ENCODE results near the gene KLK11. TPM values are rescaled to one million over a fixed set of nuclear protein-coding genes. Genes with fewer than 3 reads are reported as not detected.

The KLK11 gene
- total RNA-seq, 2 donors from 2014 or later = 12.5 to 24.4 TPM

DNA sequence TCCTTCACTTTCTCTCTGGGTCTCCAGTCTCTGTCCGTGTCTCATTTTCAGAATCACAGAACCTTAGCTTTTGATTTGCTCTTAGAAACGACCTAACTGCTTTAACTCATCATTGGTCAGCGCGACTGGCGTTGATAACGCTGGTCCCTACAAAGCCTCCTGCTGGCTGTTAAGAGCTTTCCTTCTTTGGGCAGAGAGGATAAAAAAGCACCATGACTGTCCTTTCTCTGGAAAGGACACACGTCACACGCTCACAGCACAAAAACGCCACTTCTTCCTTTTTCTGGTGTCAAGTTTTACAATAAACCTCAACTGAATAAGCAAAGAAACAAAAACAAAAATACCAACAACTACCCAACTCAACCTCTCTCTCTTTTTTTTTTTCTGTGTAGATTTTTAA is 10.1 kb upstream of the KLK11 start:
- no peaks in the 10 kb centered on the region for H3K4me1 ChIP-seq
- TF ChIP-seq, protein P1, sequence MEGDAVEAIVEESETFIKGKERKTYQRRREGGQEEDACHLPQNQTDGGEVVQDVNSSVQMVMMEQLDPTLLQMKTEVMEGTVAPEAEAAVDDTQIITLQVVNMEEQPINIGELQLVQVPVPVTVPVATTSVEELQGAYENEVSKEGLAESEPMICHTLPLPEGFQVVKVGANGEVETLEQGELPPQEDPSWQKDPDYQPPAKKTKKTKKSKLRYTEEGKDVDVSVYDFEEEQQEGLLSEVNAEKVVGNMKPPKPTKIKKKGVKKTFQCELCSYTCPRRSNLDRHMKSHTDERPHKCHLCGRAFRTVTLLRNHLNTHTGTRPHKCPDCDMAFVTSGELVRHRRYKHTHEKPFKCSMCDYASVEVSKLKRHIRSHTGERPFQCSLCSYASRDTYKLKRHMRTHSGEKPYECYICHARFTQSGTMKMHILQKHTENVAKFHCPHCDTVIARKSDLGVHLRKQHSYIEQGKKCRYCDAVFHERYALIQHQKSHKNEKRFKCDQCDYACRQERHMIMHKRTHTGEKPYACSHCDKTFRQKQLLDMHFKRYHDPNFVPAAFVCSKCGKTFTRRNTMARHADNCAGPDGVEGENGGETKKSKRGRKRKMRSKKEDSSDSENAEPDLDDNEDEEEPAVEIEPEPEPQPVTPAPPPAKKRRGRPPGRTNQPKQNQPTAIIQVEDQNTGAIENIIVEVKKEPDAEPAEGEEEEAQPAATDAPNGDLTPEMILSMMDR (IDR thresholded peaks at IDR 0.05) = no peak
- H3K27me3 ChIP-seq = no peaks in the 10 kb centered on the region
- H3K36me3 ChIP-seq = no peaks in the 10 kb centered on the region
- no peak overlapping the region for H3K27ac ChIP-seq
- DNase-seq (ENCODE audit: low spot score) = no peak
- no peak overlapping the region for H3K4me3 ChIP-seq
- H3K9me3 ChIP-seq = no peaks in the 10 kb centered on the region

DNA sequence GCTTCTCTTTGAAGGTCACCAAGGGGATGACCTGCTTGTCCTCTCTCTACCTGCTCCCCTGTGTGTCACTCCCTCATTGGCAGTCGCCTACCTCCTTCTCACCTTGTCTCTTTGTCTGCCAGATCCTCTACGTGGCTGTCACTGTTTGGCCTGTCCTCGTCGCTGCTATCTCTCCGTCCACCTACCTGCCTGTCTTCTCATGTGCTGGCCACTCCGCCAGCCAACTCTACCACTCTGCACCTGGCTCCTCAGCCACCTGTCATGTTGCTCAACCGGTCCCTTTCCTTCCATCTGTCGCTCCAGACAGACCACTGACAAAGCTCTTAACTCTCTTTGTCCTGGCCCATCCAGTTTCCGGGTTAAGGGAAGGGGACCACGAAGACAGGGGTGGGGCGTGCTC is 8.3 kb upstream of the KLK11 start, which contains the start of gene KLK12:
Gene KLK12, minus strand, starts transcription at position 299 of the 400 bp plus-strand sequence. CDS start 381 bp downstream, outside the sequence.
- H3K9me3 ChIP-seq = no peaks in the 10 kb centered on the region
- DNase-seq (ENCODE audit: low spot score) = no peak
- no peaks in the 10 kb centered on the region for H3K36me3 ChIP-seq
- H3K4me1 ChIP-seq = no peaks in the 10 kb centered on the region
- H3K27ac ChIP-seq = no peak within 1 kb of the TSS
- no peaks in the 10 kb centered on the region for H3K27me3 ChIP-seq
- H3K4me3 ChIP-seq = no peak within 1 kb of the TSS
- TF ChIP-seq, protein P1 (IDR thresholded peaks at IDR 0.05) = no peak

DNA sequence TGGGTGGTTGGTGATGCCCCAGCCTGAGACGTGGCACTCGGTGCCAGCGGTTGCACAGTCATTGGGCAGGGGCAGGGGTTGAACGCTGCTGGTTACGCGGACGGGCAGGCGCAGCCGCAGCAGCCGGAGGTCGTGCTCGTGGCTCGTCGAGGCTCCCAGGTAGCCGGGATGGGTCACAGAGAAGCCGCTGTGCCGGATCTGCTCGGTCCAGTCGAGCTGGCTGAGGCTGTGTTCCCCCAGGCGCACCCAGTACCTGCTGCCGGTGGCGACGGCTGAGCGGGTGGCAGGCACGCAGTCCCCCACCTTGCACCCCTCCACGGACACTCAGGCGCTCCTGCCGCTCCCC is 5.4 kb upstream of the KLK11 start:
- Histone ChIP-seq H3K4me3 (no peak overlapping the region), H3K27me3 (no peaks in the 10 kb centered on the region), H3K36me3 (no peaks in the 10 kb centered on the region), H3K4me1 (no peaks in the 10 kb centered on the region), H3K27ac (no peak overlapping the region), H3K9me3 (no peaks in the 10 kb centered on the region)
- DNase-seq (ENCODE audit: low spot score) = no peak
- TF ChIP-seq, protein P1 (IDR thresholded peaks at IDR 0.05) = no peak

DNA sequence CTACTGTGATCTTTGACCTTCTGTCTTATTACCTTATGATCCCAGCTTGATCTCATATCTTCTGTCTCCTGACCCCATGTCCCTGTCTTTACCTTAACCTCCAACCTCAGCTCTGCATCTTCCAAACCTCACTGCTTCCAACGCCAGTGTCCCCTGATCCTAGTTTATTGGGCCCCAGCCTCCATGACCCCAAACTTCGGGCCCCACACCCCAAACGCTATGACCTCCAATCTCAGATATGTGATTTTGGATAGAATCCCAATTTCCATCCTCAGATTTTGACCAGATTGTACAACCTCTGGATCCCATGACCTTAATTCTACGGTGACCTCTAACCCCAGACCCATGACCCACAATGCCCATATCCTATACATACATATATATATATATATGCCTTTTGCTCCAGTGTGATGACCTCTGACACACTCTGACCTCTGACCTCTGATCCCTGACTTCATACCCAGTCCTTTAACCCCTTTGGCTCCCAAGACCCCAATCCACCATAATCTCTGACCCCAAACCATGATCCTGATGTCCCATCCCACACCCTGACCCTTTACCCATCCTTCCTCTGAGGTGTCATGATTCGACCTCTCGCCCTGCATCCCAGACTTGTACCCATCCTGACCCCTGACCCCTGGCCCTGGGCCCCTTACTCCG is 4.9 kb upstream of the KLK11 start:
- DNase-seq (ENCODE audit: low spot score) = no peak
- Histone ChIP-seq H3K27ac (no peak overlapping the region), H3K36me3 (no peaks in the 10 kb centered on the region), H3K4me3 (no peak overlapping the region), H3K9me3 (no peaks in the 10 kb centered on the region), H3K4me1 (no peaks in the 10 kb centered on the region), H3K27me3 (no peaks in the 10 kb centered on the region)
- TF ChIP-seq, protein P1 (IDR thresholded peaks at IDR 0.05) = no peak

DNA sequence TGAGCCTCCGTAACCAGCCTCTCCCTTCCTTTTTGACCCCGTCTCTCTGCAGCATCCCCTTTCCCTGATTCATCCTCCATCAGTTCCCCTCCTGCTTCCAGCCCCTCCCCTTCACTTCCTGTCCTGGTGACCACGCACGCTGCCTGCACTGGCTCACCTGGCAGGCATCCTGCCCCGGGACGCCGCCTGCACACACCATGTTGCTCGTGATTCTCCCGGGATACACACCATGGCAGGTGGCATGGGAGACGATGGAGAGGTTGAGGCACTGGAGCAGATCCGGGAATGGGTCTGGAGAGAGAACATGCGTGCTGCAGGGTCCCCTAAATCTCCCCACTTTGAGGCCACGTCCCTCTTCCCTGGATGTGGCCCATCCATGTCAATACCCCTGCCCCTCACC is 4.2 kb upstream of the KLK11 start:
- TF ChIP-seq, protein P1 (IDR thresholded peaks at IDR 0.05) = no peak
- Histone ChIP-seq H3K27me3 (no peaks in the 10 kb centered on the region), H3K9me3 (no peaks in the 10 kb centered on the region), H3K4me1 (no peaks in the 10 kb centered on the region), H3K27ac (no peak overlapping the region), H3K36me3 (no peaks in the 10 kb centered on the region), H3K4me3 (no peak overlapping the region)
- DNase-seq (ENCODE audit: low spot score) = no peak

DNA sequence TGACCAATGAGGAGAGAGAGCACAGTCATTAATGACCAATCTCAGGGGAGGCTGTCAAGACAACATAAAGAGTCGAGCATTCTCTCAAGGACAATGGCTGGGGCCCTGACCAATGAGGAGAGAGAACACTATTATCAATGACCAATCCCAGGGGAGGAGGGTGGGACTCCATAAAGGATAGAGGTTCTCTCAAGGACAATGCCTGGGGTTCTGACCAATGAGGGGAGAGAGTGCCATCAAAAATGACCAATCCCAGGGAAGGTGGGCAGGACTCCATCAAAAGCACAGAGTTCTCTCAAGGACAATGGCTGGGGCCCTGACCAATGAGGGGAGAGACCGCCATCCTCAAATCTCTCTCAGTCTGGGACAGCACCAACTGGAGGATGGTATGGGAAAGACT is 3.3 kb upstream of the KLK11 start:
- Histone ChIP-seq H3K27me3 (no peaks in the 10 kb centered on the region), H3K36me3 (no peaks in the 10 kb centered on the region), H3K4me1 (no peaks in the 10 kb centered on the region), H3K27ac (no peak overlapping the region), H3K9me3 (no peaks in the 10 kb centered on the region), H3K4me3 (no peak overlapping the region)
- TF ChIP-seq, protein P1 (IDR thresholded peaks at IDR 0.05) = no peak
- no peak for DNase-seq (ENCODE audit: low spot score)

Data from right atrium auricular region (tissue), 2 donors.